Fibroblast of pulmonary artery (primary cell): Measurements from ENCODE around the gene OBSL1.

ENCODE experiments used
- DNase-seq: peaks from one replicate; pipeline ENCODE4 v3.0.0-alpha.2; 2010; ENCODE audit warnings: low read depth
- H3K4me3 ChIP-seq: replicated peaks from 2 replicates; pipeline ENCODE4 v1.5.1; 2011; ENCODE audit warnings: low read depth, mild to moderate bottlenecking, control low read depth, low read length, moderate library complexity
- TF ChIP-seq, protein P1 (sequence below): IDR thresholded peaks from 2 replicates; pipeline ENCODE4 v1.5.1; 2011; ENCODE audit warnings: mild to moderate bottlenecking, control low read depth, low read length, inconsistent platforms; ENCODE audit errors: missing control alignments

OBSL1 gene

DNA sequence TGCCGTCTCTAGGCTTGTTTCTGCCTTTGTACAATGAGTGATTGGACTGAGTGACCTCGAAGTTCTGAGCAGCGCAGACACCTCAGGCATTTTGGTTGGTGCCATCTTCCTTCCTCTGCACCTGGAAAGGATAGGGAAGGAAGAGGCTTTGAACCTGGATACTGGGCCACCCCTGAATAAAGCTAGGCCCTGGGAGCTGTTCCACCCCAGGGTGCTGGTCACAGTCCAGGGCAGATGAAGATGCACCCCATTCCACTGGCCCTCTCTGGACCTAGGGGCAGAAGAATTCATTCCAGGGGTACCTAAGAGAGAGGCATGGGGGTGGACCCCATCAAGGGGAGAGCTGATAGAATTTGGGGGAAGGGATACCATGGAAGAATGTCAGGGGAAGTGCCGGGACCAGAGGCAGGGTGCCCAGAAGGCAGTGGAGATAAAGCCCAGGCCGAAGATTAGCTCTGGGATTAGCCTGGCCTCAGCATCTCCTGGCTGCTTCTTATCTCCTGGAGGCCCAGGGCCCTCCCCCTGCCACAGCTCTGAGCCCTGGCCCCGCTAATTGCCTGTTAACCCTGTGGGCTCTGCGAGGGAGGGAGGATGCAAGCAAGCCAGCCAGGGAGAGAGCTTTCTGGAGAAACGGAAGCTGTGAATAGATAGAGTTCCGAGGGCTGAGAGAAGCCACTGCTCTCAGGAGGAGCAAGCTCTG is 45.7 kb downstream of the OBSL1 start:
- H3K4me3 ChIP-seq, result no peak overlapping the region
- TF ChIP-seq, protein P1, sequence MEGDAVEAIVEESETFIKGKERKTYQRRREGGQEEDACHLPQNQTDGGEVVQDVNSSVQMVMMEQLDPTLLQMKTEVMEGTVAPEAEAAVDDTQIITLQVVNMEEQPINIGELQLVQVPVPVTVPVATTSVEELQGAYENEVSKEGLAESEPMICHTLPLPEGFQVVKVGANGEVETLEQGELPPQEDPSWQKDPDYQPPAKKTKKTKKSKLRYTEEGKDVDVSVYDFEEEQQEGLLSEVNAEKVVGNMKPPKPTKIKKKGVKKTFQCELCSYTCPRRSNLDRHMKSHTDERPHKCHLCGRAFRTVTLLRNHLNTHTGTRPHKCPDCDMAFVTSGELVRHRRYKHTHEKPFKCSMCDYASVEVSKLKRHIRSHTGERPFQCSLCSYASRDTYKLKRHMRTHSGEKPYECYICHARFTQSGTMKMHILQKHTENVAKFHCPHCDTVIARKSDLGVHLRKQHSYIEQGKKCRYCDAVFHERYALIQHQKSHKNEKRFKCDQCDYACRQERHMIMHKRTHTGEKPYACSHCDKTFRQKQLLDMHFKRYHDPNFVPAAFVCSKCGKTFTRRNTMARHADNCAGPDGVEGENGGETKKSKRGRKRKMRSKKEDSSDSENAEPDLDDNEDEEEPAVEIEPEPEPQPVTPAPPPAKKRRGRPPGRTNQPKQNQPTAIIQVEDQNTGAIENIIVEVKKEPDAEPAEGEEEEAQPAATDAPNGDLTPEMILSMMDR, result no peak
- no peak for DNase-seq

DNA sequence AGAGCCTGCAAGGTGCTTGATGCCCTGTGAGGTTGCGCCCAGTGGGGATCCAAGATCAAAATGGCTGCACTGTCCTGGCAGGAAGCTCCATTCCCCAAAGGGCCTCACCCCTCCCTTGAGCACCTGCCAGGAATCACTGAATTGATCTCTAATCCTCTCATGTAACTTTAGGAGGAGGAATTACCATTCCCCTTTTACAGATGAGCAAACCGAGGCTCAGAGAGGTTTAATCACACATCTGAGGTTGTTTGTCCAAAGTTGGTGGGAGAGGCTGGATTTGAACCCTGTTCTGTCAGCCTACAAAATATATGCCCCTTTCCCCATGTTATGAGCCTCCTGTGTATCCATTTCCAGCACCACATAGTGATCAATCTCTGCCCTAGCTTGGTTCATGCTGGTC is 46.5 kb downstream of the OBSL1 start:
- no peak for DNase-seq
- TF ChIP-seq, protein P1, result no peak
- no peak overlapping the region for H3K4me3 ChIP-seq

GRCh38 chr2:219523031-219523671 is 48.2 kb downstream of the OBSL1 start:
- DNase-seq, result no peak
- TF ChIP-seq, protein P1, result no peak
- no peak overlapping the region for H3K4me3 ChIP-seq

DNA sequence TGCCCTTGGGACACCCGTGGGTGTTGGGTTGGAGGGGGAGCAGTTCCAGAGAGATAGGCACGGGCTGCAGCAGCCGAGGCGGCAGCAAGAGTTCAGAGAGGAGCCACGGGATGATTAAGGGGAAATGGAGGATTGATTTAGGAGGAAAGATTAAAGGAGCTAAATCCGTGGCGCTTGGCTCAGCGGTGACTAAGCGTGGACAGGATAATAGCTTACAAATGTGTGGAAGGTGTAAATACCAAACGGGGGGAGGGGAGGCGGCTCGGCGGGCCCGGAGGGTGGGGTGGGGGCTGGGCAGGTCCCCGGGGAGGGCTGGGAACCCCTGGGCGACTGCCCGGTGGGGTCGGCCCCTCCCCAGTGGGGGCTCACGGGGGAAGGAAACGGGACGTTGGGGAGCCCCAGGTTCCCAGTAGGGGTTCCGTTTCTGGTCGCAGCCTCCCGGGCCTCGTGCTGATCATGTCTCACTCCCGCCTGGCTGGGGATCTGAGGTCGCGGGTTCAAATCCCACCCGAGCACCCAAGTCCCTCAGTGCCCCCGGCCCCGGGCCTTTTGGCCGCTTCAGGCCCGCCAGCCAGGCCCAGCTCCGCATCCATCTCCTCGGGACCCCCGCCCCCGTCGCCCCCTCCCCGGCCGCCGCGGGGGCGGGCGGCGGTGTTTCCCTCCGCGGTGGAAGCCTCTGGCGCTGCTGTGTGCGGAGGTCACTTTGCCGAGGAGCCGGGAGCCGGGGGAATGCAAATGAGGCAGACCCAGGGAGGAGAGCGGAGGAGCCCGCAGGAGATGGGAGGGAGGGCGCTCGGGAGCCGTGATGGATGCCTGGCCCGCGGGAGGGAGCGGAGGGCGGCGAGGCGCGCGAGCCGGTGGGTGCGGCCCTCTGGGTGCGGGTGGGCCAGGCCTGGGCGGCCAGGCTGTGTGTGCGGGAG is 49.0 kb downstream of the OBSL1 start:
- TF ChIP-seq, protein P1, result no peak
- no peak overlapping the region for H3K4me3 ChIP-seq
- DNase-seq, result peak; percentile 46

GRCh38 chr2:219521066-219521880 is 50.1 kb downstream of the OBSL1 start:
- DNase-seq, result peak; percentile 37
- TF ChIP-seq, protein P1, result peak; percentile 88
- no peak overlapping the region for H3K4me3 ChIP-seq

DNA sequence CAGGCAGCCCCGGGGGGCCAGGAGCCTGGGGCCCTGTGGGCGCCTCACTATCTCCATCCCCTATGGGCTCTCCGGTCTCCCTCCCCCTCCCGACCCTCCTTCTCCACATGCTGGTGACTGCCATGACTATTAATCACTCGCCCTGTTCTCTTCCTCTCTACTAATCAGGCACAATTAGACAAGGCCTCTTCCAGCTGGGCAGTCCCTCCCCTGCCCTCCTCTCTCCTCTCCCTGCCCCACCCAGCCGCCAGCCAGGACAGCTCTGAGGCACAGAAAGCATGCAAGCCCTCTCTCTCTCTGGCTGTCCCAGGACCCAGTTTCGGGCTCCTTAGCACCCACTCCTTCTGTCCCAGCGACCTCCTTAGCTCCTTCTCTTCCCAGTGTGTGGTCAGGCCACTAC is 51.3 kb downstream of the OBSL1 start:
- H3K4me3 ChIP-seq, result no peak overlapping the region
- TF ChIP-seq, protein P1, result no peak

More for the DNA sequence above, 51.3 kb downstream of the OBSL1 start:
- no peak for DNase-seq
